Measurements from ENCODE around the gene ASB2.

- TF ChIP-seq CTCF (IDR thresholded peaks at IDR 0.05; ENCODE audit: low read depth, low read length, poor library complexity, severe bottlenecking): no peak
- TF ChIP-seq EZH2phosphoT487 (IDR thresholded peaks at IDR 0.05; ENCODE audit: borderline replicate concordance, low read length): no peak
Measured at GRCh38 chr14:93898731-93899130, 77.6 kb downstream of the ASB2 start.

Data from DOHH2 (cell line).